Caco-2 (cell line): ENCODE data around the gene MAP2K5. TPM values are rescaled to one million over a fixed set of nuclear protein-coding genes. Genes with fewer than 3 reads are reported as not detected.

ENCODE experiments used
- BruUV-seq: library from RNA; stranded (reverse); fragments of 400-500 nt; replicated peaks from 2 replicates; lab custom pipeline; 2021; lab: Mats Ljungman, UMichigan
- CTCF ChIA-PET: fragments of 300-600 bp; sonication (Branson Sonifier 250); formaldehyde crosslinking; loops from one replicate; lab custom pipeline; 2022; ENCODE audit warnings: antibody characterized with exemption; lab: Charles Lee
- POLR2A ChIA-PET: fragments of 300-600 bp; sonication (Branson Sonifier 250); formaldehyde crosslinking; loops from one replicate; lab custom pipeline; 2022; ENCODE audit warnings: antibody characterized with exemption; lab: Charles Lee
- DNase-seq, 2 experiments: peaks; one replicate each; pipeline versions ENCODE4 v3.0.0 to v3.0.0-alpha.2; 2020 to 2022
- H3K27me3 ChIP-seq: replicated peaks from 2 replicates; pipeline ENCODE4 v1.6.0; 2011; ENCODE audit warnings: low read length; ENCODE audit not compliant: control insufficient read depth, insufficient read depth
- H3K36me3 ChIP-seq: 2 replicates; pipeline ENCODE4 v1.5.1; 2011; ENCODE audit warnings: low read length; ENCODE audit not compliant: control insufficient read depth, insufficient read depth
- H3K4me1 ChIP-seq: fragments of 250-450 bp; sonication (Bioruptor Pico); 2 replicates; pipeline ENCODE4 v1.5.1; 2020; ENCODE audit warnings: mild to moderate bottlenecking
- H3K4me3 ChIP-seq: 2 replicates; pipeline ENCODE4 v1.5.1; 2011; ENCODE audit warnings: low read depth, mild to moderate bottlenecking, control low read depth, low read length
- H3K9me3 ChIP-seq: fragments of 250-450 bp; sonication (Bioruptor Pico); 2 replicates; pipeline ENCODE4 v1.5.1; 2020; ENCODE audit warnings: mild to moderate bottlenecking, moderate library complexity
- H3K27ac Mint-ChIP-seq: one replicate; pipeline ENCODE4 v1.8.0; 2022; ENCODE audit warnings: mixed read lengths; ENCODE audit not compliant: unreplicated experiment
- H3K27me3 Mint-ChIP-seq: one replicate; pipeline ENCODE4 v1.8.0; 2022; ENCODE audit warnings: mixed read lengths; ENCODE audit not compliant: insufficient read depth, unreplicated experiment
- H3K36me3 Mint-ChIP-seq: one replicate; pipeline ENCODE4 v1.8.0; 2022; ENCODE audit warnings: mild to moderate bottlenecking, mixed read lengths; ENCODE audit not compliant: insufficient read depth, unreplicated experiment
- H3K4me1 Mint-ChIP-seq: one replicate; pipeline ENCODE4 v1.8.0; 2022; ENCODE audit warnings: low read depth, mixed read lengths; ENCODE audit not compliant: unreplicated experiment
- H3K4me3 Mint-ChIP-seq: one replicate; pipeline ENCODE4 v1.8.0; 2022; ENCODE audit warnings: mild to moderate bottlenecking, moderate library complexity, mixed read lengths; ENCODE audit not compliant: unreplicated experiment
- H3K9me3 Mint-ChIP-seq: one replicate; pipeline ENCODE4 v1.8.0; 2022; ENCODE audit warnings: mixed read lengths; ENCODE audit not compliant: unreplicated experiment
- CTCF ChIP-seq, 2 experiments: fragments of 200-600 bp in 1 of 2; IDR thresholded peaks; 1 replicate in 1 of 2; 2 replicates in 1 of 2; pipeline versions ENCODE4 v1.5.1 to v1.8.0; 2011 to 2022; ENCODE audit warnings: antibody characterized with exemption in 1 of 2, control low read depth in 1 of 2, inconsistent platforms in 1 of 2, low read depth in 1 of 2, low read length in 1 of 2, mild to moderate bottlenecking in 1 of 2, moderate library complexity in 1 of 2; ENCODE audit not compliant: insufficient read depth in 1 of 2, severe bottlenecking in 1 of 2, unreplicated experiment in 1 of 2
- intact Hi-C: fragments of 100-400 bp; cut with micrococcal nuclease; formaldehyde crosslinking; loops from one replicate; pipeline ENCODE4 v1.10.0; 2022; ENCODE audit not compliant: unreplicated experiment
- total RNA-seq: library from RNA; stranded (reverse); gene quantifications from 2 replicates; pipeline ENCODE4 v1.2.3, GENCODE V29; 2022

Gene MAP2K5
- total RNA-seq, 1 experiment from 2014 or later = 12.2 TPM

- H3K27me3 Mint-ChIP-seq = no peaks in the 10 kb centered on the region
- H3K9me3 Mint-ChIP-seq = no peaks in the 10 kb centered on the region
- Histone ChIP-seq H3K4me1 (no peaks in the 10 kb centered on the region), H3K27me3 (no peaks in the 10 kb centered on the region), H3K36me3 (no peaks in the 10 kb centered on the region), H3K4me3 (no peak overlapping the region), H3K9me3 (no peaks in the 10 kb centered on the region)
- TF ChIP-seq CTCF (IDR thresholded peaks at IDR 0.05; ENCODE audit: insufficient read depth in 1 of 2, low read depth in 1 of 2, low read length in 1 of 2, severe bottlenecking in 1 of 2, unreplicated experiment in 1 of 2) = no peak
- no peak for DNase-seq
- BruUV-seq = no TSS peak
- intact Hi-C loops = no loop called here
- no peak overlapping the region for H3K27ac Mint-ChIP-seq
- ChIA-PET POLR2A (no interaction called here), CTCF (no interaction called here)
- H3K36me3 Mint-ChIP-seq = no peaks in the 10 kb centered on the region
- H3K4me1 Mint-ChIP-seq = peaks cover 3% of the 10 kb centered on the region
- H3K4me3 Mint-ChIP-seq = no peak overlapping the region
Measured at GRCh38 chr15:67606742-67607141, 64.2 kb downstream of the MAP2K5 start.

GRCh38 chr15:67607329-67607728 is 64.8 kb downstream of the MAP2K5 start:
- Histone ChIP-seq H3K27me3 (no peaks in the 10 kb centered on the region), H3K36me3 (no peaks in the 10 kb centered on the region), H3K4me1 (no peaks in the 10 kb centered on the region), H3K9me3 (no peaks in the 10 kb centered on the region), H3K4me3 (no peak overlapping the region)
- no peak for TF ChIP-seq CTCF (IDR thresholded peaks at IDR 0.05; ENCODE audit: insufficient read depth in 1 of 2, low read depth in 1 of 2, low read length in 1 of 2, severe bottlenecking in 1 of 2, unreplicated experiment in 1 of 2)
- BruUV-seq = no TSS peak
- H3K27me3 Mint-ChIP-seq = no peaks in the 10 kb centered on the region
- no peak overlapping the region for H3K4me3 Mint-ChIP-seq
- CTCF ChIA-PET = no interaction called here
- no peaks in the 10 kb centered on the region for H3K36me3 Mint-ChIP-seq
- POLR2A ChIA-PET = no interaction called here
- no peak for DNase-seq
- no peak overlapping the region for H3K27ac Mint-ChIP-seq
- intact Hi-C loops = no loop called here
- no peaks in the 10 kb centered on the region for H3K9me3 Mint-ChIP-seq
- H3K4me1 Mint-ChIP-seq = peaks cover 7% of the 10 kb centered on the region

- Mint-ChIP-seq H3K9me3 (no peaks in the 10 kb centered on the region), H3K4me1 (peaks cover 7% of the 10 kb centered on the region), H3K27ac (no peak overlapping the region), H3K27me3 (no peaks in the 10 kb centered on the region), H3K36me3 (no peaks in the 10 kb centered on the region), H3K4me3 (no peak overlapping the region)
- no peak for DNase-seq
- intact Hi-C loops = no loop called here
- H3K9me3 ChIP-seq = no peaks in the 10 kb centered on the region
- no peak for TF ChIP-seq CTCF (IDR thresholded peaks at IDR 0.05; ENCODE audit: insufficient read depth in 1 of 2, low read depth in 1 of 2, low read length in 1 of 2, severe bottlenecking in 1 of 2, unreplicated experiment in 1 of 2)
- no peaks in the 10 kb centered on the region for H3K27me3 ChIP-seq
- ChIA-PET POLR2A (no interaction called here), CTCF (no interaction called here)
- no peaks in the 10 kb centered on the region for H3K4me1 ChIP-seq
- no peak overlapping the region for H3K4me3 ChIP-seq
- no TSS peak for BruUV-seq
- no peaks in the 10 kb centered on the region for H3K36me3 ChIP-seq
Measured at GRCh38 chr15:67607959-67608637, 65.6 kb downstream of the MAP2K5 start.
